ENCODE results near the gene SLC43A1. TPM values are rescaled to one million over a fixed set of nuclear protein-coding genes. Genes with fewer than 3 reads are reported as not detected.

Gene SLC43A1
- total RNA-seq, 1 experiment from 2014 or later, result 27.1 TPM

DNA sequence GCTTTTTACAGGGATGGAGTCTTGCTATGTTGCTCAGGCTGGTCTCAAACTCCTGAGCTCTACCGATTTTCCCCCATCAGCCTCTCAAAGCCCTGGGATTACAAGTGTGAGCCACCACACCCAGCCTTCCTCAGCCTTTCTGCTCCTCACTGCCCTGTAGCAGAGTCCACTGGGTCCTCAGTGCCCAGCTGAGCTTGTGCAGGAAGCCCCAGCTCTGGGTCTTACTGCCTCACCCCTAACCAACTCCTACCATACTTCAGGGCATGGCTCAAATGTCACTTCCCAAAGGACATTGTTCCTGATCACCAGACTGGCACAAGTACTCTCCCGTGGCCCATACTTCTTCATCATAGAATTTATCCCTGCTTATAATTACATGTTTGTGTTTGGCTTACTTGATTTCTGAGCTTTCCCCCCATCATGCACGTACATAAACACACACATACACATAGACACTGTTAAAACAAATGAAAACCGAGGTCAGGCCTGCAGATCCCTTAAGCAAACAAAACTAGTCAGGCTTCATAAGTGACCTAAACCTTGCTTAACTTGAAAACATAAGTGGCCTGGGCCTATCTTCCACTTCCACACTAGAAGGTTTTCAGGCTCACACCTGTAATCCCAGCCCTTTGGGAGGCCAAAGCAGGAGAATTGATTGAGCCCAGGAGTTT, 74.6 kb downstream of the SLC43A1 start:
- ATAC-seq, result no peak
- CTCF ChIA-PET, result interaction anchor here (1.1 to 5.0 kb wide), 2 partner anchors 17 to 127 kb away, joined by 4 to 36 read pairs; partner anchors contain the start of gene UBE2L6
- no peak overlapping the region for H3K27ac Mint-ChIP-seq

GRCh38 chr11:57439786-57440185, 75.7 kb downstream of the SLC43A1 start:
- TF ChIP-seq E2F1 (CRISPR knock-in tag; IDR thresholded peaks at IDR 0.05) (no peak), ATF2 (CRISPR knock-in tag; IDR thresholded peaks at IDR 0.05; ENCODE audit: borderline replicate concordance, low read depth) (no peak), GABPB1 (CRISPR knock-in tag; IDR thresholded peaks at IDR 0.05) (no peak), SMAD3 (CRISPR knock-in tag; IDR thresholded peaks at IDR 0.05; ENCODE audit: borderline replicate concordance) (no peak), MYBL2 (CRISPR knock-in tag; IDR thresholded peaks at IDR 0.05) (no peak), MXD4 (CRISPR knock-in tag; IDR thresholded peaks at IDR 0.05; ENCODE audit: borderline replicate concordance) (no peak), GRHL2 (CRISPR knock-in tag; IDR thresholded peaks at IDR 0.05; ENCODE audit: insufficient replicate concordance, severe bottlenecking) (no peak), ATF1 (CRISPR knock-in tag; IDR thresholded peaks at IDR 0.05) (no peak), ZBTB21 (CRISPR knock-in tag; IDR thresholded peaks at IDR 0.05; ENCODE audit: borderline replicate concordance) (no peak), FOXJ3 (CRISPR knock-in tag; IDR thresholded peaks at IDR 0.05; ENCODE audit: borderline replicate concordance) (no peak)
- TF ChIP-seq, protein P1, sequence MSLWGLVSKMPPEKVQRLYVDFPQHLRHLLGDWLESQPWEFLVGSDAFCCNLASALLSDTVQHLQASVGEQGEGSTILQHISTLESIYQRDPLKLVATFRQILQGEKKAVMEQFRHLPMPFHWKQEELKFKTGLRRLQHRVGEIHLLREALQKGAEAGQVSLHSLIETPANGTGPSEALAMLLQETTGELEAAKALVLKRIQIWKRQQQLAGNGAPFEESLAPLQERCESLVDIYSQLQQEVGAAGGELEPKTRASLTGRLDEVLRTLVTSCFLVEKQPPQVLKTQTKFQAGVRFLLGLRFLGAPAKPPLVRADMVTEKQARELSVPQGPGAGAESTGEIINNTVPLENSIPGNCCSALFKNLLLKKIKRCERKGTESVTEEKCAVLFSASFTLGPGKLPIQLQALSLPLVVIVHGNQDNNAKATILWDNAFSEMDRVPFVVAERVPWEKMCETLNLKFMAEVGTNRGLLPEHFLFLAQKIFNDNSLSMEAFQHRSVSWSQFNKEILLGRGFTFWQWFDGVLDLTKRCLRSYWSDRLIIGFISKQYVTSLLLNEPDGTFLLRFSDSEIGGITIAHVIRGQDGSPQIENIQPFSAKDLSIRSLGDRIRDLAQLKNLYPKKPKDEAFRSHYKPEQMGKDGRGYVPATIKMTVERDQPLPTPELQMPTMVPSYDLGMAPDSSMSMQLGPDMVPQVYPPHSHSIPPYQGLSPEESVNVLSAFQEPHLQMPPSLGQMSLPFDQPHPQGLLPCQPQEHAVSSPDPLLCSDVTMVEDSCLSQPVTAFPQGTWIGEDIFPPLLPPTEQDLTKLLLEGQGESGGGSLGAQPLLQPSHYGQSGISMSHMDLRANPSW (CRISPR knock-in tag; conservative IDR thresholded peaks at IDR 0.05; ENCODE audit: low read depth), result no peak
- Mint-ChIP-seq H3K4me3 (no peak overlapping the region), H3K27ac (no peak overlapping the region), H3K27me3 (ENCODE audit: low read depth) (peaks cover 4% of the 10 kb centered on the region), H3K4me1 (no peaks in the 10 kb centered on the region), H3K36me3 (no peaks in the 10 kb centered on the region), H3K9me3 (no peaks in the 10 kb centered on the region)
- CTCF ChIA-PET, result interaction anchor here (0.6 to 1.7 kb wide), 4 partner anchors 21 to 157 kb away, joined by 3 to 5 read pairs (median 4); partner anchors contain the start of genes RTN4RL2 and UBE2L6
- ATAC-seq (no peak), DNase-seq (ENCODE audit: low spot score) (no peak)
- POLR2A ChIA-PET, result no interaction called here

More for the DNA sequence above, 74.6 kb downstream of the SLC43A1 start:
- POLR2A ChIA-PET, result no interaction called here
- Mint-ChIP-seq H3K4me1 (no peaks in the 10 kb centered on the region), H3K36me3 (no peaks in the 10 kb centered on the region), H3K27me3 (ENCODE audit: low read depth) (no peaks in the 10 kb centered on the region), H3K9me3 (no peaks in the 10 kb centered on the region), H3K4me3 (no peak overlapping the region)
- TF ChIP-seq GABPB1 (CRISPR knock-in tag; IDR thresholded peaks at IDR 0.05), result peak; percentile 43; the same call in 1 of the 2 replicates
- TF ChIP-seq TEAD4 (CRISPR knock-in tag; IDR thresholded peaks at IDR 0.05), result no peak
- DNase-seq (ENCODE audit: low spot score), result no peak

DNA sequence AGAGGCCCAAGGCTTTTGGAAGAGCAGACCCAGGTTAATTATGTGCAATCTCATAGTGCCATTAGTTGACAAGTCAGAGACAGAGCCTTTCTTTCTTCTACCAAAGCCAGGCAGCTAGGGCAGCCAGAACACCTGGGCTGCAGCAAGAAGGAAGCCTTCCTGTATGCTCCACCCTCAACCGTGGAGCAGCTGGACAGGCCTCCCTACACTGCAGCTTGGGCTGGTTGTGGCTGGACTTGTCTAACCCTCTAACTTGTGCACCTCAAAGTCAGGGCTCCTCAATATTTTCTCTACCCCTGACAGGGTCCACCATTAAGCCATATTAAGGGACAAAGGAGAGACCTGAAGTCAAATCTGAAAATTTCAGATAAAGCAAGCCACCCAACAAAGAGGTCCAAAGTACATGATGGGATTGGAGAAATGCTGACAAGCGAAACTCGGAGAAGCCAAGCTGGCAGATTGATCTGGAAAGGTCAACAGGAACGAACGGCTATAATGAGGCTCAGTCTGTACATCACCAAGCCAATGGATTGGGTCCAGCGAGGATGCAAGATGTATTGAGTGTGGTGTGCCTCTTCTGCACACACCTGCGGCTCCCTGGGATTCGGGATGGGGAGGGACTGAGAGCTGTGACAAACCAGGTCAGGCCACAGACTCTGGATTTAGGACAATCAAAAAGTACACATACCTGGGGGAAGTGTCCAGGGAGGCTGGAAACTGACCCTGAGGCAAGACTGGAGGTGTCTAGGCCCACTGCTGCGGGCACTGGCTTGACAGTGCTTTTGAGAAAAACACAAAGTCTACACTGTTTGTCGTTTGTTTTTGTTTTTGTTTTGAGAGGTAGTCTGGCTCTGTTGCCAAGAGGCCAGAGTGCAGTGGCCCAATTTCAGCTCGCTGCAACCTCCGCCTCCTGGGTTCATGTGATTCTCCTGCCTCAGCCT, 76.9 kb downstream of the SLC43A1 start:
- ChIA-PET POLR2A (no interaction called here), CTCF (interaction anchor here (1.2 to 1.7 kb wide), 4 partner anchors 20 to 93 kb away, joined by 3 to 5 read pairs (median 4); partner anchors contain the start of gene RTN4RL2)
- no peak for DNase-seq (ENCODE audit: low spot score)
- Mint-ChIP-seq H3K9me3 (no peaks in the 10 kb centered on the region), H3K4me3 (no peak overlapping the region), H3K36me3 (no peaks in the 10 kb centered on the region), H3K4me1 (no peaks in the 10 kb centered on the region), H3K27me3 (ENCODE audit: low read depth) (peaks cover 4% of the 10 kb centered on the region), H3K27ac (no peak overlapping the region)
- no peak for TF ChIP-seq ATF1 (CRISPR knock-in tag; IDR thresholded peaks at IDR 0.05)
- TF ChIP-seq, protein P2, sequence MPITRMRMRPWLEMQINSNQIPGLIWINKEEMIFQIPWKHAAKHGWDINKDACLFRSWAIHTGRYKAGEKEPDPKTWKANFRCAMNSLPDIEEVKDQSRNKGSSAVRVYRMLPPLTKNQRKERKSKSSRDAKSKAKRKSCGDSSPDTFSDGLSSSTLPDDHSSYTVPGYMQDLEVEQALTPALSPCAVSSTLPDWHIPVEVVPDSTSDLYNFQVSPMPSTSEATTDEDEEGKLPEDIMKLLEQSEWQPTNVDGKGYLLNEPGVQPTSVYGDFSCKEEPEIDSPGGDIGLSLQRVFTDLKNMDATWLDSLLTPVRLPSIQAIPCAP (CRISPR knock-in tag; IDR thresholded peaks at IDR 0.05), result no peak
- no peak for TF ChIP-seq ATF2 (CRISPR knock-in tag; IDR thresholded peaks at IDR 0.05; ENCODE audit: borderline replicate concordance, low read depth)
- TF ChIP-seq ATF3 (CRISPR knock-in tag; conservative IDR thresholded peaks at IDR 0.05), result no peak
- TF ChIP-seq TEAD4 (CRISPR knock-in tag; IDR thresholded peaks at IDR 0.05), result no peak
- no peak for TF ChIP-seq SMAD4 (CRISPR knock-in tag; IDR thresholded peaks at IDR 0.05)
- ATAC-seq, result no peak
